Panc1 (cell line): ENCODE measurements around the gene GZMM. TPM values are rescaled to one million over a fixed set of nuclear protein-coding genes. Genes with fewer than 3 reads are reported as not detected.

ENCODE experiments used
- ATAC-seq: fragments of 200-7000 bp; cut with Tn5 transposase; 2 replicates; pipeline ENCODE4 v1.9.1; 2020; ENCODE audit warnings: mild to moderate bottlenecking, moderate library complexity
- BruUV-seq: library from RNA; stranded (reverse); fragments of 400-500 nt; replicated peaks from 2 replicates; lab custom pipeline; 2021; lab: Mats Ljungman, UMichigan
- CTCF ChIA-PET: fragments of 300-600 bp; sonication (Branson Sonifier 250); formaldehyde crosslinking; loops from one replicate; lab custom pipeline; 2022; ENCODE audit warnings: antibody characterized with exemption; lab: Charles Lee
- POLR2A ChIA-PET: fragments of 300-600 bp; sonication (Branson Sonifier 250); formaldehyde crosslinking; loops from one replicate; lab custom pipeline; 2022; ENCODE audit warnings: antibody characterized with exemption; lab: Charles Lee
- DNase-seq: peaks from one replicate; pipeline ENCODE4 v3.0.0-alpha.2; 2010; ENCODE audit warnings: low read depth, low spot score
- H3K27ac ChIP-seq: 2 replicates; pipeline ENCODE4 v1.5.1; 2011; ENCODE audit warnings: mild to moderate bottlenecking, low read length, inconsistent platforms
- H3K27me3 ChIP-seq: fragments of 200-500 bp; sonication (Bioruptor generic); 2 replicates; pipeline ENCODE4 v1.6.0; 2014; ENCODE audit warnings: low read length, inconsistent platforms; ENCODE audit not compliant: control insufficient read depth, insufficient read depth
- H3K36me3 ChIP-seq: fragments of 200-500 bp; sonication (Bioruptor generic); 2 replicates; pipeline ENCODE4 v1.5.1; 2014; ENCODE audit warnings: inconsistent platforms, mild to moderate bottlenecking, low read length, moderate library complexity; ENCODE audit not compliant: control insufficient read depth, insufficient read depth
- H3K4me1 ChIP-seq: 2 replicates; pipeline ENCODE4 v1.5.1; 2011; ENCODE audit warnings: inconsistent platforms, mild to moderate bottlenecking, low read length, moderate library complexity; ENCODE audit not compliant: control insufficient read depth, insufficient read depth
- H3K4me3 ChIP-seq, 2 experiments: 2 replicates each; pipeline ENCODE4 v1.5.1; 2011 to 2012; ENCODE audit warnings: low read depth in 2 of 2, low read length in 2 of 2, mild to moderate bottlenecking in 2 of 2, inconsistent platforms in 1 of 2, moderate library complexity in 1 of 2
- H3K9me3 ChIP-seq: fragments of 200-500 bp; sonication (Bioruptor generic); 2 replicates; pipeline ENCODE4 v1.5.1; 2014; ENCODE audit warnings: low read depth, mild to moderate bottlenecking, inconsistent platforms, low read length, moderate library complexity; ENCODE audit not compliant: control insufficient read depth, insufficient read depth
- POLR2AphosphoS5 ChIP-seq: IDR thresholded peaks from 2 replicates; pipeline ENCODE4 v1.6.1; 2012; ENCODE audit warnings: mild to moderate bottlenecking, low read depth, low read length, moderate library complexity
- REST ChIP-seq, 2 experiments: IDR thresholded peaks; 2 replicates each; pipeline ENCODE4 v1.6.1; 2011 to 2012; ENCODE audit warnings: low read depth in 2 of 2, control low read depth in 1 of 2, low read length in 1 of 2, mild to moderate bottlenecking in 1 of 2, moderate library complexity in 1 of 2; ENCODE audit not compliant: insufficient read depth in 1 of 2
- SIN3A ChIP-seq: IDR thresholded peaks from 2 replicates; pipeline ENCODE4 v1.6.1; 2012; ENCODE audit warnings: low read depth, mild to moderate bottlenecking, low read length, moderate library complexity, borderline replicate concordance; ENCODE audit not compliant: insufficient read depth
- TCF7L2 ChIP-seq: IDR thresholded peaks from 2 replicates; pipeline ENCODE4 v1.6.1; 2011; ENCODE audit warnings: mild to moderate bottlenecking, low read depth, low read length, inconsistent platforms
- in situ Hi-C: cut with HindIII; loops from 2 replicates; pipeline ENCODE4 v1.10.0; 2016; ENCODE audit warnings: low sequenced_read_pairs, low pct_unique_long_range_greater_than_20kb
- intact Hi-C: fragments of 100-400 bp; cut with micrococcal nuclease; formaldehyde crosslinking; loops from one replicate; pipeline ENCODE4 v1.10.0; 2022; ENCODE audit not compliant: unreplicated experiment
- total RNA-seq: library from RNA; stranded (reverse); gene quantifications from one replicate; pipeline ENCODE4 v1.2.1, GENCODE V29; 2021; ENCODE audit not compliant: unreplicated experiment
- TF ChIP-seq, protein P1 (sequence below): fragments of 450-650 bp; IDR thresholded peaks from 2 replicates; pipeline ENCODE4 v1.5.1; 2017; ENCODE audit warnings: mild to moderate bottlenecking

GZMM gene
- total RNA-seq, 1 experiment from 2014 or later = 0.69 TPM

DNA sequence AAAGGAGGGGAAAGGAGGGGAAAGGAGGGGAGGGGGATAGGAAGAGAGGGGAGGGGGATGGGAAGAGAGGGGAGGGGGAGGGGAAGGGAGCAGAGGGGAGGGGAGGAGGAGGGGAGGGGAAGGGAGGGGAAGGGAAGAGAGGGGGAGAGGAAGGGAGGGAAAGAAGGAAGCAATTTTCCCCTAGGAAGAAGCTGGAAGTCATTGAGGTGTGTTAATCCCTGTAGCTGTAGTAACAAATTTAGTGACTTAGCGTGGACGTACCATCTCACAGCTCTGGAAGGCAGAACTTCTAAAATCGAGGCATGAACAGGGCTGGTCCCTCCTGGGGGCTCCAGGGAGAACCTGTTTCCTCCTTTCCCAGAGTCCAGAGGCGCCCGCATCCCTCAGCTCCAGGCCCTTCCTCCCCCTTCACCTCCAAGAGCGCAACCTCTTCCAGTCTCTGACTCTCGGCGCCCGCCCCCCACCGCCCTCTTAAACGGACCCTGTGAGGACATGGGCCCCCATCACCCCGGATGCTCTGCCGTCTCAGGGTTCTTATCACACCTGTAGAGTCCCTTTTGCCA, 17.9 kb upstream of the GZMM start:
- Histone ChIP-seq H3K9me3 (no peaks in the 10 kb centered on the region), H3K27ac (no peak overlapping the region), H3K36me3 (no peaks in the 10 kb centered on the region), H3K27me3 (no peaks in the 10 kb centered on the region), H3K4me3 (no peak overlapping the region), H3K4me1 (peaks cover 10% of the 10 kb centered on the region; the same call in 1 of the 2 replicates)
- intact Hi-C loops = no loop called here
- TF ChIP-seq, protein P1, sequence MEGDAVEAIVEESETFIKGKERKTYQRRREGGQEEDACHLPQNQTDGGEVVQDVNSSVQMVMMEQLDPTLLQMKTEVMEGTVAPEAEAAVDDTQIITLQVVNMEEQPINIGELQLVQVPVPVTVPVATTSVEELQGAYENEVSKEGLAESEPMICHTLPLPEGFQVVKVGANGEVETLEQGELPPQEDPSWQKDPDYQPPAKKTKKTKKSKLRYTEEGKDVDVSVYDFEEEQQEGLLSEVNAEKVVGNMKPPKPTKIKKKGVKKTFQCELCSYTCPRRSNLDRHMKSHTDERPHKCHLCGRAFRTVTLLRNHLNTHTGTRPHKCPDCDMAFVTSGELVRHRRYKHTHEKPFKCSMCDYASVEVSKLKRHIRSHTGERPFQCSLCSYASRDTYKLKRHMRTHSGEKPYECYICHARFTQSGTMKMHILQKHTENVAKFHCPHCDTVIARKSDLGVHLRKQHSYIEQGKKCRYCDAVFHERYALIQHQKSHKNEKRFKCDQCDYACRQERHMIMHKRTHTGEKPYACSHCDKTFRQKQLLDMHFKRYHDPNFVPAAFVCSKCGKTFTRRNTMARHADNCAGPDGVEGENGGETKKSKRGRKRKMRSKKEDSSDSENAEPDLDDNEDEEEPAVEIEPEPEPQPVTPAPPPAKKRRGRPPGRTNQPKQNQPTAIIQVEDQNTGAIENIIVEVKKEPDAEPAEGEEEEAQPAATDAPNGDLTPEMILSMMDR = no peak
- TF ChIP-seq SIN3A = no peak
- TF ChIP-seq TCF7L2 = no peak
- no peak for TF ChIP-seq REST (IDR thresholded peaks at IDR 0.05; ENCODE audit: insufficient read depth in 1 of 2, low read depth in 2 of 2, low read length in 1 of 2)
- TF ChIP-seq POLR2AphosphoS5 = no peak
- no TSS peak for BruUV-seq
- in situ Hi-C loops = no loop called here
- DNase-seq (no peak), ATAC-seq (no peak)
- POLR2A ChIA-PET = no interaction called here
- CTCF ChIA-PET = interaction anchor here (1.0 kb wide), 1 partner anchor 121 kb away, joined by 4 read pairs; no protein-coding TSS in a partner anchor

DNA sequence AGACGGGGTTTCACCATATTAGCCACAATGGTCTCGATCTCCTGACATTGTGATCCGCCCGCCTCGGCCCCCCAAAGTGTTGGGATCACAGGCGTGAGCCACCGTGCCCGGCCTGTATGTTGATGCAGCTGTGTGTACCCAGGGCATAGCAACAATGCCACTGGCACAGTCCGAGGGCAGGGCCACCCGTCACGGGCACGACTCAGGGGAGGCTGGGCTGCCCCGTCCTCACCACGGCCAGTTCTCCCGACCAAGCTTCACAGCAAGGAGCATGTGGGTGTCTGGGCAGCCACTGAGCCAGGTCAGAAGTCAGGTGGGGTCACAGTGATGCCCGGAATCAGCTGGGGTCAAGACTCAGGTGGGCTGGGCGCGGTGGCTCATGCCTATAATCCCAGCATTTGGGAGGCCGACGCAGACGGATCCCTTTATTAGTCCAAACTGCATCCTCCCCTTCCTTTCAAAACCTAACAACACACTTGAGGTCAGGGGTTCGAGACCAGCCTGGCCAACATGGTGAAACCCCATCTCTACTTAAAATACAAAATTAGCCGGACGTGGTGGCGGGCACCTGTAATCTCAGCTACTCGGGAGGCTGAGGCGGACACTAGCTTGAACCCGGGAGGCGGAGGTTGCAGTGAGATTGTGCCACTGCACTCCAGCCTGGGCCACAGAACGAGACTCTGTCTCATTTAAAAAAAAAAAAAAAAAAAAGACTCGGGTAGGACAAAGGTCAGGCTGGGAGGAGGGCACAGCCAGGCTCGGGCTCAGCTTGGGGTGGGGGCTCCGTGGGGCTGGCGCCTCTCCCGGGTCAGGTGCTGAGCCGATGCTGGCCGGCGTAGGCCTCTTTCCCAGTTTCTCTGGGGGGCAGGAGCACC, 13.5 kb upstream of the GZMM start:
- ChIA-PET POLR2A (interaction anchor here (0.6 kb wide), 1 partner anchor 14 kb away, joined by 7 read pairs; no protein-coding TSS in a partner anchor), CTCF (interaction anchor here (1.2 kb wide), 1 partner anchor 24 kb away, joined by 3 read pairs; no protein-coding TSS in a partner anchor)
- Histone ChIP-seq H3K4me3 (peak overlapping the region; percentile 58 to 74), H3K27me3 (no peaks in the 10 kb centered on the region), H3K9me3 (no peaks in the 10 kb centered on the region), H3K36me3 (peaks cover 4% of the 10 kb centered on the region; the same call in 1 of the 2 replicates), H3K4me1 (peaks cover 17% of the 10 kb centered on the region), H3K27ac (peak overlapping the region; percentile 71)
- no peak for TF ChIP-seq POLR2AphosphoS5
- in situ Hi-C loops = no loop called here
- ATAC-seq (no peak), DNase-seq (no peak)
- intact Hi-C loops = no loop called here
- TSS peak; percentile 93 for BruUV-seq
